GM21717 (cell line): ENCODE data around the gene HIF1A.
A peak's percentile ranks its signal among the peaks of the same experiment; 100 is the strongest.

Experiments used
- ATAC-seq: cut with Tn5 transposase; IDR thresholded peaks from one replicate; pipeline ENCODE4 v1.9.1; 2021; ENCODE audit warnings: mild to moderate bottlenecking, moderate library complexity; ENCODE audit not compliant: unreplicated experiment

The HIF1A gene

DNA sequence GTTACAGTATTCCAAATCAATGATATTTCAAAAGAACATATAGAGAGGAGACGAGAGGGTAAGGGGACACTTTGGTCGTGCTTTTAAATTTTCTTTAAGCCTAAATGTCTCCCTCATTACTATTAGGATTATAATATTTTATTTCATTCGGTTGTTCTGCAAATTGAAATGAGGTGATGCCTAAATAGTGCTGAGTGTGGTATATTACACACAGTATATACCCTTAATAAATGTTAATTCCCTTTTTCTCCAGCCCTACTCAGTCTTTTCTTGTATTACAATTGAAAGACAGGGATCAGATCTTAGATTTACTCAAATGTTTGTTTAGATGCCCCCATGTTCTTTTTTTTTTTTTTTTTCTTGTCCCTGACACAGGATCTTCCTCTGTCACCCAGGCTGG is 74.6 kb downstream of the HIF1A start:
- no peak for ATAC-seq

DNA sequence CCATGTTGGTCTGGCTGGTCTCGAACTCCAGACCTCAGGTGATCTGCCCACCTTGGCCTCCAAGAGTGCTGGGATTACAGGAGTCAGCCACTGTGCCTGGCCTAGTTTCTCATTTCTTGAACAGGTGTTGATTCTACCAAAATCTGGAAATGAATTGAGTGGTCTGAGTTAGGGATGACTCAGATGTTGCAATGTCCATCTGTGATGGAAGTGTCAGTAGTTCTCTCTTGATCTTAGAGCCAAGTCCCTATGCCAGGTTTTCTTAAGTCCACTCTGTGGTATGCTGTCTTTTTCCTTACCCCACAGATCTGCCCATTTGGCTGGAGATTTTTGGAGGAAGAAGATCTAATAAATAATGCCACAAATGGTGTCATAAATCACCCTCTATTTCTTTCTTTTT is 79.5 kb downstream of the HIF1A start:
- ATAC-seq, result no peak

DNA sequence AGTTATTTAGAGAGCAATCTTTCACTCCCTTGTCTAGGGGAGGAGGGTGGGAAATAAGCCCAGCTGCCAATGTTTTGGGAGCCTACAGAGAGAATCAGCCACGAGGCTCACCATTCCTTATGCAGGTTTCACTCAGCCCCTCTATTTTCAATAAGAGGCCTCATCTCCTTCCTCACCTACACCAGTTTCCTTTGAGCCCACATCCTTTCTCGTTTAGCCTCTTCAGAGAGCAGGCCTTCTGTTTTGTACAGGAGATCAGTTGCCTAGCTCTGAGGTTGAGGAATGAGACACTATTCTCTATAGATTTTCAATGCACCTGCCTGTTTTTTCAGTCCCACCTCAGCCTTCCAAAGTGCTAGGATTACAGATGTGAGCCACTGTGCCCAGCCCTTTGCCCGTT is 84.8 kb downstream of the HIF1A start:
- ATAC-seq, result peak; percentile 74

DNA sequence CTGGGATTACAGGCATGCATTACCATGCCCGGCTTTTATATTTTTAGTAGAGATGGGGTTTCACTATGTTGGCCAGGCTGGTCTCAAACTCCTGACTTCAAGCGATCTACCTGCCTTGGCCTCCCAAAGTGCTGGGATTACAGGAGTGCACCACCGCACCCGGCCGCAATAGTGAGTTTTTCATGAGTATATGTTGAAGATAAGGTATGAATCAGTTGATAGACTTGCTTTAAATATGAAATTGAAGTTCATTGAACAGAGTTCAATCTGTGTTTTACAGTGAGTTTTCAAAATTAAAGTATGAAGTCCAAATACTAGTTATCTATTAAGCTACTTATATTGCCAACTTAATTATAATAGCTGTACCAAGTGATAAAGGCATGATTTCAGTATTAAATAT is 102.0 kb downstream of the HIF1A start:
- ATAC-seq, result no peak
